H9 (cell line): ENCODE data around the gene SHISA9. TPM values are rescaled to one million over a fixed set of nuclear protein-coding genes. Genes with fewer than 3 reads are reported as not detected.

Source experiments
- DNase-seq: peaks from one replicate; pipeline ENCODE4 v3.0.0-alpha.2; 2017
- H2AFZ ChIP-seq: one replicate; pipeline ENCODE4 v1.6.1; 2013; ENCODE audit warnings: mild to moderate bottlenecking, low read length, control low read depth, moderate library complexity
- H2AK5ac ChIP-seq: 2 replicates; pipeline ENCODE4 v1.6.1; 2013; ENCODE audit warnings: low read length, control low read depth, mixed read lengths; ENCODE audit not compliant: insufficient read length
- H2BK120ac ChIP-seq: one replicate; pipeline ENCODE4 v1.6.1; 2013; ENCODE audit warnings: low read depth, mild to moderate bottlenecking, low read length, control low read depth, inconsistent platforms; ENCODE audit not compliant: poor library complexity, severe bottlenecking
- H2BK12ac ChIP-seq: 2 replicates; pipeline ENCODE4 v1.6.1; 2013; ENCODE audit warnings: low read length, control low read depth, mixed read lengths, low read depth; ENCODE audit not compliant: insufficient read length
- H2BK15ac ChIP-seq: 2 replicates; pipeline ENCODE4 v1.6.1; 2013; ENCODE audit warnings: low read depth, low read length, control low read depth
- H2BK20ac ChIP-seq: one replicate; pipeline ENCODE4 v1.6.1; 2013; ENCODE audit warnings: low read depth, mild to moderate bottlenecking, low read length, control low read depth, inconsistent platforms; ENCODE audit not compliant: poor library complexity, severe bottlenecking
- H2BK5ac ChIP-seq: 2 replicates; pipeline ENCODE4 v1.6.1; 2013; ENCODE audit warnings: low read length, control low read depth, mixed read lengths; ENCODE audit not compliant: insufficient read length
- H3K14ac ChIP-seq: 2 replicates; pipeline ENCODE4 v1.6.1; 2013; ENCODE audit warnings: low read length, control low read depth; ENCODE audit not compliant: insufficient read depth
- H3K18ac ChIP-seq: 2 replicates; pipeline ENCODE4 v1.6.1; 2013; ENCODE audit warnings: low read depth, mild to moderate bottlenecking, mixed read lengths, low read length, control low read depth; ENCODE audit not compliant: insufficient read length
- H3K23ac ChIP-seq: 2 replicates; pipeline ENCODE4 v1.6.1; 2013; ENCODE audit warnings: low read length, control low read depth, mixed read lengths, low read depth; ENCODE audit not compliant: insufficient read length
- H3K23me2 ChIP-seq: 2 replicates; pipeline ENCODE4 v1.6.1; 2013; ENCODE audit warnings: low read depth, mild to moderate bottlenecking, mixed read lengths, low read length, control low read depth; ENCODE audit not compliant: insufficient read length, poor library complexity, severe bottlenecking
- H3K27ac ChIP-seq: 2 replicates; pipeline ENCODE4 v1.5.1; 2013; ENCODE audit warnings: low read length, control low read depth, mixed read lengths, low read depth; ENCODE audit not compliant: insufficient read length
- H3K27me3 ChIP-seq: 2 replicates; pipeline ENCODE4 v1.6.1; 2013; ENCODE audit warnings: low read length, control low read depth, inconsistent platforms; ENCODE audit not compliant: insufficient read depth
- H3K4ac ChIP-seq: 2 replicates; pipeline ENCODE4 v1.6.1; 2013; ENCODE audit warnings: low read depth, mild to moderate bottlenecking, control low read depth, inconsistent platforms, low read length, moderate library complexity
- H3K4me1 ChIP-seq: 2 replicates; pipeline ENCODE4 v1.6.1; 2013; ENCODE audit warnings: low read length, control low read depth, inconsistent platforms; ENCODE audit not compliant: insufficient read depth
- H3K4me2 ChIP-seq: 2 replicates; pipeline ENCODE4 v1.6.1; 2013; ENCODE audit warnings: low read length, control low read depth, mixed read lengths; ENCODE audit not compliant: insufficient read length, insufficient read depth
- H3K56ac ChIP-seq: 2 replicates; pipeline ENCODE4 v1.6.1; 2013; ENCODE audit warnings: low read depth, mild to moderate bottlenecking, mixed read lengths, low read length, control low read depth; ENCODE audit not compliant: insufficient read length
- H3K79me1 ChIP-seq: 2 replicates; pipeline ENCODE4 v1.6.1; 2013; ENCODE audit warnings: low read depth, mild to moderate bottlenecking, moderate library complexity, low read length, control low read depth, inconsistent platforms; ENCODE audit not compliant: insufficient read depth, poor library complexity, severe bottlenecking
- H3K79me2 ChIP-seq: 2 replicates; pipeline ENCODE4 v1.6.1; 2013; ENCODE audit warnings: low read length, control low read depth, inconsistent platforms; ENCODE audit not compliant: insufficient read depth
- H3K9ac ChIP-seq: 2 replicates; pipeline ENCODE4 v1.6.1; 2013; ENCODE audit warnings: low read length, control low read depth, mixed read lengths; ENCODE audit not compliant: insufficient read length; ENCODE audit errors: extremely low read depth
- H3K9me3 ChIP-seq: one replicate; pipeline ENCODE4 v1.6.1; 2013; ENCODE audit warnings: low read depth, low read length, inconsistent platforms; ENCODE audit not compliant: control insufficient read depth
- H3T11ph ChIP-seq: one replicate; pipeline ENCODE4 v1.6.1; 2013; ENCODE audit warnings: mild to moderate bottlenecking, low read length, control low read depth, inconsistent platforms
- H4K20me1 ChIP-seq: one replicate; pipeline ENCODE4 v1.6.1; 2013; ENCODE audit not compliant: control insufficient read depth, insufficient read length, insufficient read depth
- H4K5ac ChIP-seq: 2 replicates; pipeline ENCODE4 v1.6.1; 2013; ENCODE audit warnings: low read depth, mild to moderate bottlenecking, mixed read lengths, low read length, control low read depth; ENCODE audit not compliant: insufficient read length
- H4K8ac ChIP-seq: replicated peaks from 2 replicates; pipeline ENCODE4 v1.6.1; 2013; ENCODE audit warnings: low read length, control low read depth, mixed read lengths, low read depth; ENCODE audit not compliant: insufficient read length
- H4K91ac ChIP-seq: 2 replicates; pipeline ENCODE4 v1.6.1; 2013; ENCODE audit warnings: low read depth, mild to moderate bottlenecking, moderate library complexity, mixed read lengths, low read length, control low read depth; ENCODE audit not compliant: insufficient read length
- H3K27ac Mint-ChIP-seq, 3 experiments: 2 replicates in 2 of 3; 3 replicates in 1 of 3; pipeline ENCODE4 v1.8.0; 2020 to 2021; ENCODE audit warnings: mixed read lengths in 3 of 3, mild to moderate bottlenecking in 1 of 3, moderate library complexity in 1 of 3
- H3K27me3 Mint-ChIP-seq: 2 replicates; pipeline ENCODE4 v1.8.0; 2021; ENCODE audit warnings: low read depth, mild to moderate bottlenecking, moderate library complexity, mixed read lengths
- H3K36me3 Mint-ChIP-seq, 3 experiments: 2 replicates in 2 of 3; 3 replicates in 1 of 3; pipeline ENCODE4 v1.8.0; 2020 to 2021; ENCODE audit warnings: low read depth in 3 of 3, mixed read lengths in 3 of 3; ENCODE audit not compliant: insufficient read depth in 1 of 3
- H3K4me1 Mint-ChIP-seq, 2 experiments: 2 replicates each; pipeline ENCODE4 v1.8.0; 2020; ENCODE audit warnings: mixed read lengths in 2 of 2
- H3K4me3 Mint-ChIP-seq, 2 experiments: 2 replicates in 1 of 2; 3 replicates in 1 of 2; pipeline ENCODE4 v1.8.0; 2020 to 2021; ENCODE audit warnings: mild to moderate bottlenecking in 2 of 2, mixed read lengths in 2 of 2, moderate library complexity in 1 of 2
- H3K9me3 Mint-ChIP-seq, 2 experiments: 2 replicates in 1 of 2; 3 replicates in 1 of 2; pipeline ENCODE4 v1.8.0; 2020; ENCODE audit warnings: mild to moderate bottlenecking in 2 of 2, mixed read lengths in 2 of 2, moderate library complexity in 1 of 2
- WGBS: extraction: QIAGEN DNeasy Blood & Tissue Kit; methylation state at CpG from one replicate; pipeline ENCODE4 v1.1.7; 2013; ENCODE audit warnings: missing lambda C conversion rate, low lambda C conversion rate, mixed read lengths; ENCODE audit not compliant: insufficient read length; ENCODE audit errors: extremely low coverage; 5-methylcytosine and 5-hydroxymethylcytosine counted together
- total RNA-seq: library from RNA; stranded (reverse); gene quantifications from 2 replicates; pipeline ENCODE4 v1.2.1, GENCODE V29; 2021
- TF ChIP-seq, protein P1 (sequence below): fragments of 200-600 bp; sonication (generic); conservative IDR thresholded peaks from 3 replicates; pipeline ENCODE4 v1.8.0; 2021; ENCODE audit warnings: antibody characterized with exemption, mild to moderate bottlenecking

The SHISA9 gene
- total RNA-seq, 1 experiment from 2014 or later = 7.0 TPM

DNA sequence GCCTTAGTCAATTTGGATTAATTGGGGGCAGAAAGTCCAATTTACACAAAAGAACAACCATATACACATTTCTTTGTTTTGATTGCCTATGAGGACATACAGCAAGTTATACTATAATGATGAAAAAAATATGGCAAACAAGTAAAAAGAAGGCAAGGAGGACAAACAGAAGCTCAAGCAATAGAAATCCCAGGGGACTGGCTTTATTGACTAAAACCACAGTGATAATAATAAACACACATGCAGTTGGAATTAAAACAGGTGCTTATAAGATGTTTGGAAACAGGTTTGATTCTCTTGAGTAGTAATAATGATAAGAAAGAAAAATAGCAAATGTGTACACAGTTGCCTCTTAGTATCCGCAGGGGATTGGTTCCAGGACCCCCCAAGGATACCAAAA lies 176.4 kb downstream of the SHISA9 start:
- H3K4me1 ChIP-seq = peaks cover 2% of the 10 kb centered on the region; the same call in 1 of the 2 replicates
- H3T11ph ChIP-seq = no peak overlapping the region
- no peak overlapping the region for H4K5ac ChIP-seq
- H3K18ac ChIP-seq = no peak overlapping the region
- H3K79me1 ChIP-seq = no peaks in the 10 kb centered on the region
- H3K56ac ChIP-seq = no peak overlapping the region
- no peak overlapping the region for H3K27ac ChIP-seq
- no peaks in the 10 kb centered on the region for H3K9me3 ChIP-seq
- no peak overlapping the region for H2BK15ac ChIP-seq
- no peak overlapping the region for H3K9ac ChIP-seq
- H2AK5ac ChIP-seq = no peak overlapping the region
- H2BK120ac ChIP-seq = no peak overlapping the region
- no peak overlapping the region for H3K4me3 Mint-ChIP-seq
- H3K27ac Mint-ChIP-seq = no peak overlapping the region
- H4K20me1 ChIP-seq = no peaks in the 10 kb centered on the region
- H4K8ac ChIP-seq = no peak overlapping the region
- H2BK12ac ChIP-seq = no peak overlapping the region
- no peak overlapping the region for H3K4me2 ChIP-seq
- TF ChIP-seq, protein P1, sequence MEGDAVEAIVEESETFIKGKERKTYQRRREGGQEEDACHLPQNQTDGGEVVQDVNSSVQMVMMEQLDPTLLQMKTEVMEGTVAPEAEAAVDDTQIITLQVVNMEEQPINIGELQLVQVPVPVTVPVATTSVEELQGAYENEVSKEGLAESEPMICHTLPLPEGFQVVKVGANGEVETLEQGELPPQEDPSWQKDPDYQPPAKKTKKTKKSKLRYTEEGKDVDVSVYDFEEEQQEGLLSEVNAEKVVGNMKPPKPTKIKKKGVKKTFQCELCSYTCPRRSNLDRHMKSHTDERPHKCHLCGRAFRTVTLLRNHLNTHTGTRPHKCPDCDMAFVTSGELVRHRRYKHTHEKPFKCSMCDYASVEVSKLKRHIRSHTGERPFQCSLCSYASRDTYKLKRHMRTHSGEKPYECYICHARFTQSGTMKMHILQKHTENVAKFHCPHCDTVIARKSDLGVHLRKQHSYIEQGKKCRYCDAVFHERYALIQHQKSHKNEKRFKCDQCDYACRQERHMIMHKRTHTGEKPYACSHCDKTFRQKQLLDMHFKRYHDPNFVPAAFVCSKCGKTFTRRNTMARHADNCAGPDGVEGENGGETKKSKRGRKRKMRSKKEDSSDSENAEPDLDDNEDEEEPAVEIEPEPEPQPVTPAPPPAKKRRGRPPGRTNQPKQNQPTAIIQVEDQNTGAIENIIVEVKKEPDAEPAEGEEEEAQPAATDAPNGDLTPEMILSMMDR = no peak
- no peaks in the 10 kb centered on the region for H3K79me2 ChIP-seq
- H3K23ac ChIP-seq = no peak overlapping the region
- peaks cover 5 to 17% of the 10 kb centered on the region in 2 experiments for H3K4me1 Mint-ChIP-seq
- H4K91ac ChIP-seq = no peak overlapping the region
- H3K27me3 Mint-ChIP-seq = no peaks in the 10 kb centered on the region
- no peak for DNase-seq
- H2AFZ ChIP-seq = no peak overlapping the region
- no peaks in the 10 kb centered on the region for H3K23me2 ChIP-seq
- H2BK20ac ChIP-seq = no peak overlapping the region
- H3K27me3 ChIP-seq = no peaks in the 10 kb centered on the region
- no peak overlapping the region for H2BK5ac ChIP-seq
- H3K9me3 Mint-ChIP-seq = no peaks in the 10 kb centered on the region
- WGBS = no CpG with 5 or more reads among the region's 1 CpG
- H3K14ac ChIP-seq = no peak overlapping the region
- no peak overlapping the region for H3K4ac ChIP-seq
- no peaks in the 10 kb centered on the region; a peak in 2 of 7 replicates for H3K36me3 Mint-ChIP-seq
